Activated naive CD8-positive, alpha-beta T cell treated with anti-CD3 and anti-CD28 coated beads, Interleukin-2, amount 10 ng/mL, durations not matched to agents 7 days and 5 days (primary cell): ENCODE results near the gene APOL1. TPM values are rescaled to one million over a fixed set of nuclear protein-coding genes. Genes with fewer than 3 reads are reported as not detected.
"Not testable (repeated sequence)": the region's sequence is repeated elsewhere in the genome, so short reads cannot be mapped to it uniquely, and the experiment has no call there.

Source experiments
- ATAC-seq: fragments of 150-1000 bp; cut with Tn5 transposase; one replicate; pipeline ENCODE4 v1.10.0; 2021; ENCODE audit warnings: low read depth, moderate library complexity
- POLR2A ChIA-PET: fragments of 350-600 bp; sonication (Branson Sonifier 250); formaldehyde crosslinking; loops from one replicate; lab custom pipeline; 2021; ENCODE audit warnings: antibody characterized with exemption; lab: Charles Lee
- DNase-seq: peaks from one replicate; pipeline ENCODE4 v3.0.0; 2021
- H3K27ac Mint-ChIP-seq: one replicate; pipeline ENCODE4 v1.8.0; 2022; ENCODE audit warnings: mild to moderate bottlenecking, mixed read lengths
- H3K27me3 Mint-ChIP-seq: one replicate; pipeline ENCODE4 v1.8.0; 2022; ENCODE audit warnings: mild to moderate bottlenecking, moderate library complexity, mixed read lengths
- H3K36me3 Mint-ChIP-seq: one replicate; pipeline ENCODE4 v1.8.0; 2021; ENCODE audit warnings: mild to moderate bottlenecking, mixed read lengths
- H3K4me1 Mint-ChIP-seq: one replicate; pipeline ENCODE4 v1.8.0; 2021; ENCODE audit warnings: mixed read lengths
- H3K4me3 Mint-ChIP-seq: one replicate; pipeline ENCODE4 v1.8.0; 2022; ENCODE audit warnings: mild to moderate bottlenecking, moderate library complexity, mixed read lengths
- H3K9me3 Mint-ChIP-seq: one replicate; pipeline ENCODE4 v1.8.0; 2021; ENCODE audit warnings: mixed read lengths
- total RNA-seq, 2 experiments: library from RNA; stranded (reverse); gene quantifications; one replicate each; pipeline ENCODE4 v1.2.3, GENCODE V29; 2021

Gene APOL1
- total RNA-seq, 2 experiments from 2014 or later: 38.4 to 40.9 TPM

GRCh38 chr22:36271951-36272350 lies 19.0 kb downstream of the APOL1 start:
- H3K4me3 Mint-ChIP-seq, DNase-seq, ATAC-seq, H3K9me3 Mint-ChIP-seq, H3K27me3 Mint-ChIP-seq, H3K27ac Mint-ChIP-seq: not testable (repeated sequence)
- H3K4me1 Mint-ChIP-seq: peaks cover 18% of the 10 kb centered on the region
- POLR2A ChIA-PET: interaction anchor here (1.1 to 1.5 kb wide), 2 partner anchors 9 to 19 kb away, joined by 3 to 4 read pairs; partner anchors contain the start of gene APOL1
- H3K36me3 Mint-ChIP-seq: peaks cover 14% of the 10 kb centered on the region

- DNase-seq: no peak
- peaks cover 24% of the 10 kb centered on the region for H3K4me1 Mint-ChIP-seq
- no peaks in the 10 kb centered on the region for H3K9me3 Mint-ChIP-seq
- no peaks in the 10 kb centered on the region for H3K27me3 Mint-ChIP-seq
- no peak overlapping the region for H3K27ac Mint-ChIP-seq
- H3K36me3 Mint-ChIP-seq: peaks cover 7% of the 10 kb centered on the region
- no peak overlapping the region for H3K4me3 Mint-ChIP-seq
- POLR2A ChIA-PET: interaction anchor here (1.3 kb wide), 1 partner anchor 22 kb away, joined by 4 read pairs; the partner anchor contains the start of gene APOL1
- ATAC-seq: no peak
Measured at GRCh38 chr22:36274531-36274930, 21.6 kb downstream of the APOL1 start.

GRCh38 chr22:36277482-36278291 lies 24.8 kb downstream of the APOL1 start:
- peaks cover 22% of the 10 kb centered on the region for H3K4me1 Mint-ChIP-seq
- peak; percentile 65 for DNase-seq
- no peaks in the 10 kb centered on the region for H3K9me3 Mint-ChIP-seq
- POLR2A ChIA-PET: interaction anchor here (1.0 to 1.3 kb wide), 3 partner anchors 12 to 40 kb away, joined by 3 to 7 read pairs (median 3); partner anchors contain the start of gene APOL2
- peaks cover 18% of the 10 kb centered on the region for H3K36me3 Mint-ChIP-seq
- peak; percentile 78 for ATAC-seq
- no peaks in the 10 kb centered on the region for H3K27me3 Mint-ChIP-seq
- H3K27ac Mint-ChIP-seq: peak overlapping the region; percentile 34
- H3K4me3 Mint-ChIP-seq: no peak overlapping the region

- POLR2A ChIA-PET: interaction anchor here (0.7 kb wide), 1 partner anchor 87 kb away, joined by 4 read pairs; no protein-coding TSS in a partner anchor
- DNase-seq (no peak), ATAC-seq (no peak)
- H3K4me3 Mint-ChIP-seq: no peak overlapping the region
- no peaks in the 10 kb centered on the region for H3K9me3 Mint-ChIP-seq
- H3K4me1 Mint-ChIP-seq: peaks cover 19% of the 10 kb centered on the region
- H3K36me3 Mint-ChIP-seq: peaks cover 16% of the 10 kb centered on the region
- no peaks in the 10 kb centered on the region for H3K27me3 Mint-ChIP-seq
- H3K27ac Mint-ChIP-seq: no peak overlapping the region
Measured at GRCh38 chr22:36279219-36279666, 26.3 kb downstream of the APOL1 start.

- H3K36me3 Mint-ChIP-seq: peaks cover 19% of the 10 kb centered on the region
- no peak overlapping the region for H3K27ac Mint-ChIP-seq
- POLR2A ChIA-PET: interaction anchor here (0.5 to 1.8 kb wide), 2 partner anchors 9 to 203 kb away, joined by 3 to 4 read pairs; no protein-coding TSS in a partner anchor
Measured at GRCh38 chr22:36280379-36280778, 27.4 kb downstream of the APOL1 start.

GRCh38 chr22:36281781-36282327 lies 28.9 kb downstream of the APOL1 start:
- DNase-seq (peak; percentile 28), ATAC-seq (no peak)
- Mint-ChIP-seq H3K4me1 (peaks cover 14% of the 10 kb centered on the region), H3K4me3 (no peak overlapping the region), H3K9me3 (no peaks in the 10 kb centered on the region), H3K36me3 (peaks cover 25% of the 10 kb centered on the region), H3K27ac (no peak overlapping the region), H3K27me3 (no peaks in the 10 kb centered on the region)
- POLR2A ChIA-PET: interaction anchor here (1.0 to 1.8 kb wide), 2 partner anchors 11 to 43 kb away, joined by 3 to 4 read pairs; partner anchors contain the start of gene APOL2

More at GRCh38 chr22:36280379-36280778, 27.4 kb downstream of the APOL1 start:
- ATAC-seq (no peak), DNase-seq (no peak)
- Mint-ChIP-seq H3K4me3 (no peak overlapping the region), H3K9me3 (no peaks in the 10 kb centered on the region), H3K27me3 (no peaks in the 10 kb centered on the region), H3K4me1 (peaks cover 15% of the 10 kb centered on the region)

GRCh38 chr22:36282328-36282831 lies 29.4 kb downstream of the APOL1 start:
- Mint-ChIP-seq H3K4me3 (no peak overlapping the region), H3K4me1 (peaks cover 14% of the 10 kb centered on the region), H3K27ac (no peak overlapping the region), H3K36me3 (peaks cover 28% of the 10 kb centered on the region), H3K27me3 (no peaks in the 10 kb centered on the region), H3K9me3 (no peaks in the 10 kb centered on the region)
- DNase-seq (peak; percentile 24), ATAC-seq (no peak)
- POLR2A ChIA-PET: interaction anchor here (1.0 kb wide), 1 partner anchor 43 kb away, joined by 3 read pairs; the partner anchor contains the start of gene APOL2

GRCh38 chr22:36284171-36284571 lies 31.2 kb downstream of the APOL1 start:
- Mint-ChIP-seq H3K4me1 (peaks cover 12% of the 10 kb centered on the region), H3K36me3 (peaks cover 38% of the 10 kb centered on the region), H3K27me3 (no peaks in the 10 kb centered on the region), H3K27ac (peak overlapping the region; percentile 3), H3K9me3 (no peaks in the 10 kb centered on the region), H3K4me3 (no peak overlapping the region)
- POLR2A ChIA-PET: no interaction called here
- ATAC-seq (no peak), DNase-seq (no peak)

GRCh38 chr22:36285017-36285416 lies 32.1 kb downstream of the APOL1 start:
- Mint-ChIP-seq H3K27me3 (no peaks in the 10 kb centered on the region), H3K27ac (no peak overlapping the region)

GRCh38 chr22:36285545-36285944 lies 32.6 kb downstream of the APOL1 start:
- peaks cover 39% of the 10 kb centered on the region for H3K36me3 Mint-ChIP-seq
- no peak overlapping the region for H3K4me3 Mint-ChIP-seq
- no peak overlapping the region for H3K27ac Mint-ChIP-seq
- ATAC-seq (no peak), DNase-seq (no peak)
- POLR2A ChIA-PET: interaction anchor here (1.1 kb wide), 1 partner anchor 9 kb away, joined by 3 read pairs; no protein-coding TSS in a partner anchor
- no peaks in the 10 kb centered on the region for H3K27me3 Mint-ChIP-seq
- H3K9me3 Mint-ChIP-seq: no peaks in the 10 kb centered on the region
- peaks cover 20% of the 10 kb centered on the region for H3K4me1 Mint-ChIP-seq

More at GRCh38 chr22:36285017-36285416, 32.1 kb downstream of the APOL1 start:
- Mint-ChIP-seq H3K9me3 (no peaks in the 10 kb centered on the region), H3K4me1 (peaks cover 18% of the 10 kb centered on the region), H3K36me3 (peaks cover 42% of the 10 kb centered on the region), H3K4me3 (no peak overlapping the region)
- DNase-seq (no peak), ATAC-seq (no peak)
- POLR2A ChIA-PET: interaction anchor here (1.1 kb wide), 1 partner anchor 10 kb away, joined by 3 read pairs; no protein-coding TSS in a partner anchor

- H3K36me3 Mint-ChIP-seq: peaks cover 37% of the 10 kb centered on the region
- no peaks in the 10 kb centered on the region for H3K9me3 Mint-ChIP-seq
- peaks cover 20% of the 10 kb centered on the region for H3K4me1 Mint-ChIP-seq
- no peaks in the 10 kb centered on the region for H3K27me3 Mint-ChIP-seq
- DNase-seq (peak; percentile 83), ATAC-seq (peak; percentile 67)
- no peak overlapping the region for H3K4me3 Mint-ChIP-seq
- peak overlapping the region; percentile 46 for H3K27ac Mint-ChIP-seq
- POLR2A ChIA-PET: interaction anchor here (0.6 to 1.1 kb wide), 2 partner anchors 8 to 51 kb away, joined by 3 read pairs; no protein-coding TSS in a partner anchor
Measured at GRCh38 chr22:36286096-36286957, 33.4 kb downstream of the APOL1 start.

GRCh38 chr22:36287881-36288515 lies 35.1 kb downstream of the APOL1 start:
- Mint-ChIP-seq H3K4me1 (peaks cover 29% of the 10 kb centered on the region), H3K4me3 (no peak overlapping the region), H3K27me3 (no peaks in the 10 kb centered on the region), H3K9me3 (no peaks in the 10 kb centered on the region), H3K27ac (no peak overlapping the region), H3K36me3 (peaks cover 46% of the 10 kb centered on the region)
- POLR2A ChIA-PET: interaction anchor here (1.3 to 1.6 kb wide), 2 partner anchors 11 to 167 kb away, joined by 3 read pairs; no protein-coding TSS in a partner anchor
- no peak for DNase-seq
- ATAC-seq: no peak
